BE2C (cell line): ENCODE measurements around the gene PRSS57.

ENCODE experiments used
- DNase-seq: peaks from one replicate; pipeline ENCODE4 v3.0.0-alpha.2; 2020
- H3K27me3 ChIP-seq: fragments of 250-450 bp; sonication (Bioruptor Pico); 2 replicates; pipeline ENCODE4 v1.5.1; 2020; ENCODE audit warnings: mild to moderate bottlenecking
- H3K36me3 ChIP-seq: fragments of 250-450 bp; sonication (Bioruptor Pico); 2 replicates; pipeline ENCODE4 v1.5.1; 2020; ENCODE audit warnings: mild to moderate bottlenecking
- H3K4me1 ChIP-seq: fragments of 250-450 bp; sonication (Bioruptor Pico); 2 replicates; pipeline ENCODE4 v1.5.1; 2020
- H3K4me3 ChIP-seq: 2 replicates; pipeline ENCODE4 v1.5.1; 2011; ENCODE audit warnings: low read depth, low read length
- H3K9me3 ChIP-seq: fragments of 250-450 bp; sonication (Bioruptor Pico); 2 replicates; pipeline ENCODE4 v1.5.1; 2020
- CTCF ChIP-seq: IDR thresholded peaks from 2 replicates; pipeline ENCODE4 v1.5.1; 2012; ENCODE audit warnings: mild to moderate bottlenecking, low read depth, low read length

Gene PRSS57

GRCh38 chr19:644789-645188, 50.5 kb downstream of the PRSS57 start:
- H3K27me3 ChIP-seq: no peaks in the 10 kb centered on the region
- H3K36me3 ChIP-seq: peaks cover 47% of the 10 kb centered on the region
- DNase-seq: peak; percentile 9
- H3K4me3 ChIP-seq: no peak overlapping the region
- no peaks in the 10 kb centered on the region for H3K4me1 ChIP-seq
- H3K9me3 ChIP-seq: no peaks in the 10 kb centered on the region
- no peak for TF ChIP-seq CTCF

- peaks cover 44% of the 10 kb centered on the region for H3K36me3 ChIP-seq
- peaks cover under 1% of the 10 kb centered on the region; the same call in 1 of the 2 replicates for H3K4me1 ChIP-seq
- no peak for DNase-seq
- no peaks in the 10 kb centered on the region for H3K27me3 ChIP-seq
- no peak overlapping the region for H3K4me3 ChIP-seq
- H3K9me3 ChIP-seq: no peaks in the 10 kb centered on the region
- TF ChIP-seq CTCF: no peak
Measured at GRCh38 chr19:644363-644762, 50.9 kb downstream of the PRSS57 start.

- H3K36me3 ChIP-seq: peaks cover 38% of the 10 kb centered on the region
- no peaks in the 10 kb centered on the region for H3K27me3 ChIP-seq
- TF ChIP-seq CTCF: no peak
- H3K4me3 ChIP-seq: no peak overlapping the region
- DNase-seq: no peak
- no peaks in the 10 kb centered on the region for H3K9me3 ChIP-seq
- H3K4me1 ChIP-seq: peaks cover 3% of the 10 kb centered on the region
Measured at GRCh38 chr19:643736-644135, 51.5 kb downstream of the PRSS57 start.

GRCh38 chr19:642767-643727, 52.2 kb downstream of the PRSS57 start:
- TF ChIP-seq CTCF: no peak
- Histone ChIP-seq H3K27me3 (no peaks in the 10 kb centered on the region), H3K36me3 (peaks cover 33% of the 10 kb centered on the region), H3K9me3 (no peaks in the 10 kb centered on the region), H3K4me3 (no peak overlapping the region), H3K4me1 (peaks cover 3% of the 10 kb centered on the region)
- no peak for DNase-seq

GRCh38 chr19:641702-642101, 53.5 kb downstream of the PRSS57 start:
- Histone ChIP-seq H3K9me3 (no peaks in the 10 kb centered on the region), H3K4me3 (no peak overlapping the region), H3K27me3 (no peaks in the 10 kb centered on the region), H3K4me1 (peaks cover 3% of the 10 kb centered on the region), H3K36me3 (peaks cover 20% of the 10 kb centered on the region)
- DNase-seq: no peak
- no peak for TF ChIP-seq CTCF

- no peak for DNase-seq
- Histone ChIP-seq H3K27me3 (no peaks in the 10 kb centered on the region), H3K4me1 (peaks cover 3% of the 10 kb centered on the region), H3K9me3 (no peaks in the 10 kb centered on the region), H3K4me3 (no peak overlapping the region), H3K36me3 (peaks cover 10% of the 10 kb centered on the region)
- no peak for TF ChIP-seq CTCF
Measured at GRCh38 chr19:640606-641189, 54.6 kb downstream of the PRSS57 start.
